Activated CD8-positive, alpha-beta T cell treated with anti-CD3 and anti-CD28 coated beads for 36 hours (primary cell): Measurements from ENCODE around the gene FARP1. TPM values are rescaled to one million over a fixed set of nuclear protein-coding genes. Genes with fewer than 3 reads are reported as not detected.

ENCODE experiments used
- ATAC-seq: fragments of 200-7000 bp; cut with Tn5 transposase; one replicate; pipeline ENCODE4 v1.10.0; 2021; ENCODE audit warnings: mild to moderate bottlenecking, moderate library complexity
- CTCF ChIA-PET: fragments of 350-600 bp; sonication (Branson Sonifier 250); formaldehyde crosslinking; loops from one replicate; lab custom pipeline; 2021; ENCODE audit warnings: antibody characterized with exemption; lab: Charles Lee
- POLR2A ChIA-PET: fragments of 350-600 bp; sonication (Branson Sonifier 250); formaldehyde crosslinking; loops from one replicate; lab custom pipeline; 2021; ENCODE audit warnings: antibody characterized with exemption; lab: Charles Lee
- DNase-seq: peaks from one replicate; pipeline ENCODE4 v3.0.0-alpha.2; 2020
- H3K27ac Mint-ChIP-seq: one replicate; pipeline ENCODE4 v1.8.0; 2021; ENCODE audit warnings: mild to moderate bottlenecking, mixed read lengths
- H3K27me3 Mint-ChIP-seq: one replicate; pipeline ENCODE4 v1.8.0; 2021; ENCODE audit warnings: mixed read lengths
- H3K36me3 Mint-ChIP-seq: one replicate; pipeline ENCODE4 v1.8.0; 2021; ENCODE audit warnings: low read depth, mixed read lengths
- H3K4me1 Mint-ChIP-seq: one replicate; pipeline ENCODE4 v1.8.0; 2021; ENCODE audit warnings: low read depth, mixed read lengths
- H3K4me3 Mint-ChIP-seq: one replicate; pipeline ENCODE4 v1.8.0; 2021; ENCODE audit warnings: mild to moderate bottlenecking, moderate library complexity, mixed read lengths
- H3K9me3 Mint-ChIP-seq: one replicate; pipeline ENCODE4 v1.8.0; 2021; ENCODE audit warnings: mixed read lengths
- intact Hi-C: fragments of 100-400 bp; cut with micrococcal nuclease; formaldehyde crosslinking; loops from one replicate; pipeline ENCODE4 v1.10.0; 2022
- total RNA-seq, 2 experiments: library from RNA; stranded (reverse); gene quantifications; one replicate each; pipeline ENCODE4 v1.2.3, GENCODE V29; 2021
- TF ChIP-seq, protein P1 (sequence below): fragments of 200-600 bp; IDR thresholded peaks from one replicate; pipeline ENCODE4 v1.8.0; 2022; ENCODE audit warnings: antibody characterized with exemption, mild to moderate bottlenecking

FARP1 gene
- total RNA-seq, 2 experiments from 2014 or later, result 0.27 to 0.43 TPM

DNA sequence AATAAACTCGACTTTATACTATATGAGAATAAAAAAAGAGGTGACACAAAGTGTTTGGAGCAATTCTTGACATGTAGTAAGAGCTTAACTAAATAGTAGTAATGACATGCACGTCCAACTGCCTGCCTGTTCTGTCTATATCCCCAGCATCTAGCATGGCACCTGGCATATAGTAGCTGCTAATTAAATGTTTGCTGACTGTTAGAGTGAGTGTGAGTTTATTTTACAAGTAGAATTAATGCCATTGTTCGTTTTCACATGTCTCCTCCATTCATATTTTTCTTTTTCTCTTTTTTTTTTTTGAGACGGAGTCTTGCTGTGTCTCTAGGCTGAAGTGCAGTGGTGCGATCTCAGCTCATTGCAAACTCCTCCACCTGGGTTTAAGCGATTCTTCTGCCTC lies 72.6 kb downstream of the FARP1 start:
- ATAC-seq (no peak), DNase-seq (no peak)
- ChIA-PET POLR2A (interaction anchor here (0.5 kb wide), 1 partner anchor 10 kb away, joined by 3 read pairs; no protein-coding TSS in a partner anchor), CTCF (no interaction called here)
- intact Hi-C loops, result no loop called here
- Mint-ChIP-seq H3K27me3 (no peaks in the 10 kb centered on the region), H3K4me3 (no peak overlapping the region), H3K27ac (no peak overlapping the region), H3K36me3 (no peaks in the 10 kb centered on the region), H3K4me1 (no peaks in the 10 kb centered on the region), H3K9me3 (no peaks in the 10 kb centered on the region)
- TF ChIP-seq, protein P1, sequence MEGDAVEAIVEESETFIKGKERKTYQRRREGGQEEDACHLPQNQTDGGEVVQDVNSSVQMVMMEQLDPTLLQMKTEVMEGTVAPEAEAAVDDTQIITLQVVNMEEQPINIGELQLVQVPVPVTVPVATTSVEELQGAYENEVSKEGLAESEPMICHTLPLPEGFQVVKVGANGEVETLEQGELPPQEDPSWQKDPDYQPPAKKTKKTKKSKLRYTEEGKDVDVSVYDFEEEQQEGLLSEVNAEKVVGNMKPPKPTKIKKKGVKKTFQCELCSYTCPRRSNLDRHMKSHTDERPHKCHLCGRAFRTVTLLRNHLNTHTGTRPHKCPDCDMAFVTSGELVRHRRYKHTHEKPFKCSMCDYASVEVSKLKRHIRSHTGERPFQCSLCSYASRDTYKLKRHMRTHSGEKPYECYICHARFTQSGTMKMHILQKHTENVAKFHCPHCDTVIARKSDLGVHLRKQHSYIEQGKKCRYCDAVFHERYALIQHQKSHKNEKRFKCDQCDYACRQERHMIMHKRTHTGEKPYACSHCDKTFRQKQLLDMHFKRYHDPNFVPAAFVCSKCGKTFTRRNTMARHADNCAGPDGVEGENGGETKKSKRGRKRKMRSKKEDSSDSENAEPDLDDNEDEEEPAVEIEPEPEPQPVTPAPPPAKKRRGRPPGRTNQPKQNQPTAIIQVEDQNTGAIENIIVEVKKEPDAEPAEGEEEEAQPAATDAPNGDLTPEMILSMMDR, result no peak

DNA sequence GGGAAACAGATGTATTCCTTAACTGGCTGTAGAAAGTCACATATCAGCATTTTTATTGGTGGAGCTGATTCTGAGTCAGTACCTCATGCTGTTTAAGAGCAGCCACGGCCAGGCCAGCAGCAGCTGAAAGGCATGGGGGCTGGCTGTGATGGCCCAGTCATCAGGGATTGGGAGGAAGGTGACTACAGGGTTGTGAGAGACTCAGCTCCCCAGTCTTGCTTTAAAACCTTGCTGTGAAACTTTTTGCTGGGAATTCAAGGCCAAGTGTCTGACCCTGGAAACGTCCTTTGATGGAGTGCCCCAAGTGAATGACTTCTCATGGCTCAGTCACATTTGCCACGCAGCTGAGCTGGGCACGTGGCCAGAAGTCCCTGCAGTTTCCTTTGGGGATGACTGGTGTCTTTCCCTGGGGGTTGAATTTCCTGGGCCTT lies 73.3 kb downstream of the FARP1 start:
- no peak overlapping the region for H3K4me3 Mint-ChIP-seq
- no peaks in the 10 kb centered on the region for H3K36me3 Mint-ChIP-seq
- no peaks in the 10 kb centered on the region for H3K27me3 Mint-ChIP-seq
- ATAC-seq, result no peak
- no peaks in the 10 kb centered on the region for H3K9me3 Mint-ChIP-seq
- TF ChIP-seq, protein P1, result no peak
- POLR2A ChIA-PET, result interaction anchor here (0.6 kb wide), 1 partner anchor 15 kb away, joined by 3 read pairs; no protein-coding TSS in a partner anchor
- CTCF ChIA-PET, result no interaction called here
- intact Hi-C loops, result no loop called here
- H3K27ac Mint-ChIP-seq, result no peak overlapping the region
- no peaks in the 10 kb centered on the region for H3K4me1 Mint-ChIP-seq
- DNase-seq, result no peak

DNA sequence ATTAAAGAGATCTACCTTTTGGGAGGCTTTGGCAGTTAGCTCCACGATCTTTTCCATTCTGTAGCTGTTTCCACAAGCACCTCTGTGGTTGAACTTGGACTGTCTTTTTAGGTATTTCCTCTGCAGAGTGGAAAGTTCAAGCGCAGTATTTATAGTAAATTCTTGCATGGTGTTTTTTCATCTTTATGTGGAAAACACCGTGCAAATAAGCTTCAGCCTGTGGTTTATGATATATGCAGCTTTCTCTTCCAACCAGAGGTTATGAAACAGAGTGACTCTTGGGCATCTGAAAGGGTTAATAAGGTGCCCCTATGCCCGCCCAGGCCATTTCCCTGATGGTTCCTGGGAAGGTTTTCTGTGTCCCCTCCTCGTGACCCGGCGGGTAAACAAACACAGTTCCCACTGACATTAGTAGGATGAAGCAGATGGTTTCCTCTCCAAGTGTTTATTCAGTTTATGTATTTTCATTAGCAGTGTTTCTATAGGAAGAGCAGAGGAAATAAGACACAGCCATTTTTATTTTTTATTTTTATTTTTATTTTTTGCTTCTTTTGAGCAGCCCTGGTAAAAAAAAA lies 73.9 kb downstream of the FARP1 start:
- H3K36me3 Mint-ChIP-seq, result no peaks in the 10 kb centered on the region
- ChIA-PET POLR2A (no interaction called here), CTCF (no interaction called here)
- no peak overlapping the region for H3K4me3 Mint-ChIP-seq
- no peak for DNase-seq
- H3K9me3 Mint-ChIP-seq, result no peaks in the 10 kb centered on the region
- H3K4me1 Mint-ChIP-seq, result no peaks in the 10 kb centered on the region
- intact Hi-C loops, result no loop called here
- no peak for ATAC-seq
- H3K27me3 Mint-ChIP-seq, result no peaks in the 10 kb centered on the region
- TF ChIP-seq, protein P1, result no peak
- H3K27ac Mint-ChIP-seq, result no peak overlapping the region

DNA sequence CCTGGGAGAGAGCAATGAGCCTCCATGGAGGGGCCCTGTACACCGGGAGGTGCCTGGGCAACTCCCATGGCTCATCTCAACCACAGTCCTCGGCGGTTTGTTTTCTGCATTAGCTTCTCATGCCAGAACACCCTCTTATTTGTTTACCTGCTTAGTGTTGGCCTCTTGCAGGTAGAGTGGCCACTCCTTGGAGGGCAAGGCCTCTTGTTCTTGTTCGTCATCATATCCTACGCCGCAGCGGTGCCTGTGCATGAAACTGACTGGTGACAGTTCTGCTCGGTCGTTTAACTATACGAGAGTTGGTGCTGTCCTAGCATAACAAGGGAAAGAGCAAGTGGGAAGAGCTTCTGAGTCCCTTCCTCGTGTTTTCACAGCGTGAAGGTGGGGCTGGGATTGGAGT lies 74.7 kb downstream of the FARP1 start:
- intact Hi-C loops, result no loop called here
- Mint-ChIP-seq H3K4me3 (no peak overlapping the region), H3K27me3 (peaks cover 2% of the 10 kb centered on the region), H3K27ac (no peak overlapping the region), H3K9me3 (no peaks in the 10 kb centered on the region), H3K36me3 (no peaks in the 10 kb centered on the region), H3K4me1 (no peaks in the 10 kb centered on the region)
- no peak for ATAC-seq
- ChIA-PET POLR2A (no interaction called here), CTCF (no interaction called here)
- no peak for DNase-seq
- TF ChIP-seq, protein P1, result no peak

DNA sequence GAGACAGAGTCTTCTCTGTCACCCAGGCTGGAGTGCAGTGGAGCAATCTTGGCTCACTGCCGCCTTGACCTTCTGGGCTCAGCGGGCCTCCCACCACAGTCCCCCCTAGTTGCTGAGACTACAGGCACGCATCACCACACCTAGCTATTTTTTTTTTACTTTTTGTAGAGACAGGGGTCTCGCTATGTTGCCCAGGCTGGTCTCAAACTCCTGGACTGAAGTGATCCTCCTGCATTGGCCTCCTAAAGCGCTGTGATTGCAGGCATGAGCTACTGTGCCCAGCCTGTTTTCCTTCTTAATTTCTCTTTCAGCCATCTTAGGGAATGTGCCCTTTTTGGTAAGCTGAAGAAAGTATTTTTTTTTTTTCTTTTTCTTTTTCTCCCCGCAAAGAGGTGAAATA lies 76.8 kb downstream of the FARP1 start:
- DNase-seq (no peak), ATAC-seq (no peak)
- Mint-ChIP-seq H3K27me3 (peaks cover 2% of the 10 kb centered on the region), H3K9me3 (no peaks in the 10 kb centered on the region), H3K4me1 (no peaks in the 10 kb centered on the region), H3K4me3 (no peak overlapping the region), H3K27ac (no peak overlapping the region), H3K36me3 (no peaks in the 10 kb centered on the region)
- TF ChIP-seq, protein P1, result no peak
- intact Hi-C loops, result no loop called here
- ChIA-PET POLR2A (no interaction called here), CTCF (interaction anchor here (0.7 kb wide), 1 partner anchor 31 kb away, joined by 4 read pairs; no protein-coding TSS in a partner anchor)
